Ascending aorta (tissue), 2 donors: ENCODE results near the gene FLT4. TPM values are rescaled to one million over a fixed set of nuclear protein-coding genes. Genes with fewer than 3 reads are reported as not detected.

Experiments used
- DNase-seq, 2 donors: peaks; one replicate each; pipeline ENCODE4 v3.0.0-alpha.2; 2019; ENCODE audit warnings: low spot score in 2 of 2
- H3K27ac ChIP-seq, 2 donors: fragments of 200-600 bp; sonication (generic); one replicate each; pipeline ENCODE4 v1.5.1; 2016 to 2017; ENCODE audit warnings: mild to moderate bottlenecking in 1 of 2
- H3K27me3 ChIP-seq: fragments of 200-600 bp; sonication (generic); one replicate; pipeline ENCODE4 v1.5.1; 2017
- H3K36me3 ChIP-seq, 2 donors: fragments of 200-600 bp; sonication (generic); one replicate each; pipeline ENCODE4 v1.5.1; 2016
- H3K4me1 ChIP-seq, 2 donors: fragments of 200-600 bp; sonication (generic); one replicate each; pipeline ENCODE4 v1.5.1; 2016 to 2017; ENCODE audit warnings: mild to moderate bottlenecking in 1 of 2
- H3K4me3 ChIP-seq, 2 donors: fragments of 200-600 bp; sonication (generic); one replicate each; pipeline ENCODE4 v1.5.1; 2016 to 2017; ENCODE audit warnings: mild to moderate bottlenecking in 1 of 2
- H3K9me3 ChIP-seq, 2 donors: fragments of 200-600 bp; sonication (generic); one replicate each; pipeline ENCODE4 v1.5.1; 2016
- CTCF ChIP-seq, 3 experiments: fragments of 200-600 bp in 2 of 3; fragments of 450-650 bp in 1 of 3; sonication (generic) in 2 of 3; IDR thresholded peaks; one replicate each; pipeline ENCODE4 v1.5.1; 2016 to 2019; ENCODE audit warnings: antibody characterized with exemption in 3 of 3, mild to moderate bottlenecking in 1 of 3, moderate library complexity in 1 of 3
- intact Hi-C: fragments of 100-400 bp; cut with DNase I; formaldehyde crosslinking; loops from one replicate; pipeline ENCODE4 v1.15.1; 2023
- total RNA-seq: library from RNA; depleted of rRNA; stranded (reverse); fragments of >200 nt; gene quantifications from one replicate; pipeline ENCODE4 v1.1.0, GENCODE V29; 2016

Gene FLT4
- total RNA-seq, 1 donor from 2014 or later = 53.5 TPM

GRCh38 chr5:180555168-180555921 lies 94.1 kb downstream of the FLT4 start:
- intact Hi-C loops = no loop called here
- Histone ChIP-seq H3K27me3 (no peaks in the 10 kb centered on the region), H3K4me1 (no peaks in the 10 kb centered on the region), H3K9me3 (no peaks in the 10 kb centered on the region), H3K4me3 (no peak overlapping the region), H3K27ac (no peak overlapping the region), H3K36me3 (peaks cover 3 to 12% of the 10 kb centered on the region in 2 donors)
- no peak for TF ChIP-seq CTCF (IDR thresholded peaks at IDR 0.05)
- no peak for DNase-seq

- no peak overlapping the region for H3K4me3 ChIP-seq
- no peak overlapping the region for H3K27ac ChIP-seq
- no peaks in the 10 kb centered on the region for H3K9me3 ChIP-seq
- H3K4me1 ChIP-seq = no peaks in the 10 kb centered on the region
- no peaks in the 10 kb centered on the region for H3K27me3 ChIP-seq
- peaks cover 3 to 19% of the 10 kb centered on the region in 2 donors for H3K36me3 ChIP-seq
- no peak for TF ChIP-seq CTCF (IDR thresholded peaks at IDR 0.05)
- DNase-seq = no peak
- intact Hi-C loops = no loop called here
These were observed 95.9 kb downstream of the FLT4 start for GRCh38 chr5:180553530-180553929.

Other genes with a start within 250 kb of the FLT4 start
- gene CNOT6, start 155.2 kb downstream of the FLT4 start, total RNA-seq = 12.0 TPM
- not detected for gene SCGB3A1, start 58.1 kb downstream of the FLT4 start, total RNA-seq
- gene OR2Y1, start 90.5 kb upstream of the FLT4 start, total RNA-seq = not detected
- 257 TPM for gene MGAT1, start 153.2 kb upstream of the FLT4 start, total RNA-seq
- 1.8 TPM for gene ZFP62, start 211.7 kb upstream of the FLT4 start, total RNA-seq
- not detected for gene BTNL8, start 249.6 kb upstream of the FLT4 start, total RNA-seq